Vagina (tissue), 2 donors: ENCODE data around the gene ARFRP1.

ENCODE experiments used
- POLR2A ChIP-seq, 2 donors: fragments of 450-650 bp; IDR thresholded peaks; one replicate each; pipeline ENCODE4 v1.6.1; 2017; ENCODE audit warnings: antibody characterized with exemption in 2 of 2, mild to moderate bottlenecking in 2 of 2, moderate library complexity in 2 of 2
- POLR2AphosphoS5 ChIP-seq, 2 donors: sonication (generic); formaldehyde crosslinking; IDR thresholded peaks; one replicate each; pipeline ENCODE4 v1.9.0; 2017; ENCODE audit warnings: antibody characterized with exemption in 2 of 2, mild to moderate bottlenecking in 2 of 2, low read depth in 1 of 2; ENCODE audit not compliant: insufficient read depth in 1 of 2

GRCh38 chr20:63703976-63704748, 3.6 kb downstream of the ARFRP1 start:
- TF ChIP-seq POLR2A (IDR thresholded peaks at IDR 0.05) (no peak), POLR2AphosphoS5 (IDR thresholded peaks at IDR 0.05; ENCODE audit: insufficient read depth in 1 of 2, low read depth in 1 of 2) (no peak)
